Thoracic aorta (tissue), 2 donors: ENCODE measurements around the gene ARL10. TPM values are rescaled to one million over a fixed set of nuclear protein-coding genes. Genes with fewer than 3 reads are reported as not detected.
A peak's percentile ranks its signal among the peaks of the same experiment; 100 is the strongest.

Experiments
- ATAC-seq: fragments of 150-250 bp; one replicate; pipeline ENCODE4 v1.8.0; 2017; ENCODE audit warnings: low read depth; ENCODE audit not compliant: insufficient number of reproducible peaks, low FRiP score
- DNase-seq: peaks from one replicate; pipeline ENCODE4 v3.0.0-alpha.2; 2020; ENCODE audit warnings: low spot score
- H3K27ac ChIP-seq, 2 donors: fragments of 200-600 bp; sonication (generic); 1 replicate in 1 of 2; 2 replicates in 1 of 2; pipeline ENCODE4 v1.5.1; 2016; ENCODE audit warnings: mild to moderate bottlenecking in 2 of 2, moderate library complexity in 2 of 2
- H3K27me3 ChIP-seq: fragments of 200-600 bp; sonication (generic); replicated peaks from 2 replicates; pipeline ENCODE4 v1.6.0; 2016; ENCODE audit warnings: mild to moderate bottlenecking; ENCODE audit not compliant: insufficient read depth
- H3K36me3 ChIP-seq: fragments of 200-600 bp; sonication (generic); one replicate; pipeline ENCODE4 v1.5.1; 2016
- H3K4me1 ChIP-seq, 2 donors: fragments of 200-600 bp; sonication (generic); 1 replicate in 1 of 2; 2 replicates in 1 of 2; pipeline versions ENCODE4 v1.5.1 to v1.6.0; 2016; ENCODE audit warnings: low read depth in 2 of 2, mild to moderate bottlenecking in 1 of 2; ENCODE audit not compliant: control insufficient read depth in 1 of 2
- H3K4me3 ChIP-seq: fragments of 200-600 bp; sonication (generic); 2 replicates; pipeline ENCODE4 v1.5.1; 2016; ENCODE audit warnings: mild to moderate bottlenecking
- H3K9me3 ChIP-seq: fragments of 200-600 bp; sonication (generic); 2 replicates; pipeline ENCODE4 v1.5.1; 2016
- CTCF ChIP-seq: fragments of 200-600 bp; sonication (generic); IDR thresholded peaks from one replicate; pipeline ENCODE4 v1.5.1; 2019; ENCODE audit warnings: antibody characterized with exemption
- total RNA-seq, 2 donors: library from RNA; depleted of rRNA; stranded (reverse); fragments of >200 nt; gene quantifications; one replicate each; pipeline versions ENCODE4 v1.1.0 to v1.2.3, GENCODE V29; 2016

Gene ARL10
- total RNA-seq, 2 donors from 2014 or later = 10.4 to 14.8 TPM

DNA sequence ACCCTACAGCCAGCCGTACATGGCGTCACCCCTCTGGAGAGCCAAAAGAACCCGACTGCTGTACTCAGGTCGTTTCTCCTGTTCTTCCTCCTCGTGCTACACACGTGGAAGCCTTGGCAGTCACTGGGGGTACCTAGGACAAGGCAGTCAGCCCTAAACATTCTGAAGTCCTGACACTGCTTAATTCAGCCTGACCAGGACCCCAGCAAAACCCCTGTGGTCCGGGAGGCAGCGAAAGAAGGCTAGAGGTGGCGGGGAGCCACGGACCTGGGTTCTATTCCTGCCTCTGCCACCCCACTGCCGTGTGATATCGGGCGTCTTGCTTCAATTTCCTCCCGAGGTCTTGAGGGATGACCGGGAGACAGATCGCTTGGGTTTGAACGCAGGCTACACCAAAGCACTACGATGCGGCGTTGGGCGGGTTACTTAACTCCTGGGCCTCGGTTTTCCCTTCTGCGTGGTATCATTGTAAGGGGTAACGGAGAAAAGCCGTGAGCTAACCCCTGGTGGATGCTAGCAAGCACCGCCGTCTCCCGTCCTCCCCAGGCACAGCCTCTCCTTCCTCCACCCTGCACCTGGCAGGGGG is 429 bp upstream of the ARL10 start:
- TF ChIP-seq CTCF = no peak
- H3K4me3 ChIP-seq = peak overlapping the region; percentile 95
- peak overlapping the region; percentile 71 to 73 for H3K27ac ChIP-seq
- DNase-seq = no peak
- ATAC-seq = no peak
- H3K27me3 ChIP-seq = no peaks in the 10 kb centered on the region
- H3K9me3 ChIP-seq = no peaks in the 10 kb centered on the region
- peaks cover 10 to 24% of the 10 kb centered on the region in 2 donors for H3K4me1 ChIP-seq
- peaks cover 4% of the 10 kb centered on the region for H3K36me3 ChIP-seq

- H3K9me3 ChIP-seq = no peaks in the 10 kb centered on the region
- ATAC-seq = no peak
- peak overlapping the region; percentile 95 for H3K4me3 ChIP-seq
- no peak for DNase-seq
- peaks cover 11% of the 10 kb centered on the region for H3K36me3 ChIP-seq
- H3K27ac ChIP-seq = peak overlapping the region; percentile 71 to 73
- TF ChIP-seq CTCF = no peak
- peaks cover 3 to 18% of the 10 kb centered on the region in 2 donors for H3K4me1 ChIP-seq
- H3K27me3 ChIP-seq = no peaks in the 10 kb centered on the region
These were observed 1.1 kb downstream of the ARL10 start for GRCh38 chr5:176366232-176366894.

GRCh38 chr5:176368726-176369125 is 3.4 kb downstream of the ARL10 start:
- H3K27ac ChIP-seq = no peak overlapping the region
- no peak for DNase-seq
- no peaks in the 10 kb centered on the region for H3K27me3 ChIP-seq
- no peak overlapping the region for H3K4me3 ChIP-seq
- ATAC-seq = no peak
- H3K4me1 ChIP-seq = peaks cover 6 to 28% of the 10 kb centered on the region in 2 donors
- H3K9me3 ChIP-seq = no peaks in the 10 kb centered on the region
- peaks cover 11% of the 10 kb centered on the region for H3K36me3 ChIP-seq
- no peak for TF ChIP-seq CTCF

- Histone ChIP-seq H3K36me3 (peaks cover 11% of the 10 kb centered on the region), H3K4me3 (no peak overlapping the region), H3K4me1 (peaks cover 3 to 23% of the 10 kb centered on the region in 2 donors), H3K27ac (no peak overlapping the region), H3K9me3 (no peaks in the 10 kb centered on the region), H3K27me3 (no peaks in the 10 kb centered on the region)
- no peak for TF ChIP-seq CTCF
- ATAC-seq = no peak
- no peak for DNase-seq
These were observed 4.8 kb downstream of the ARL10 start for GRCh38 chr5:176369934-176370711.
